Lung (tissue), 12 donors: ENCODE results near the gene PHACTR3. TPM values are rescaled to one million over a fixed set of nuclear protein-coding genes. Genes with fewer than 3 reads are reported as not detected.

Source experiments
- ATAC-seq: fragments of 200-7000 bp; cut with Tn5 transposase; one replicate; pipeline ENCODE4 v1.9.1; 2020; ENCODE audit warnings: moderate number of reproducible peaks; ENCODE audit not compliant: insufficient read depth, low FRiP score
- DNase-seq, 3 donors: peaks; one replicate each; pipeline ENCODE4 v3.0.0-alpha.2; 2013 to 2017
- H3K27ac ChIP-seq, 2 donors: one replicate each; pipeline ENCODE4 v1.5.1; 2013; ENCODE audit warnings: mild to moderate bottlenecking in 2 of 2, moderate library complexity in 2 of 2, control low read depth in 1 of 2, inconsistent platforms in 1 of 2, low read depth in 1 of 2, low read length in 1 of 2
- H3K27me3 ChIP-seq, 3 donors: one replicate each; pipeline ENCODE4 v1.5.1; 2013; ENCODE audit warnings: low read length in 2 of 3; ENCODE audit not compliant: control insufficient read depth in 3 of 3, insufficient read depth in 3 of 3
- H3K36me3 ChIP-seq, 4 donors: one replicate each; pipeline ENCODE4 v1.5.1; 2013; ENCODE audit warnings: low read length in 4 of 4, mild to moderate bottlenecking in 1 of 4, moderate library complexity in 1 of 4; ENCODE audit not compliant: control insufficient read depth in 4 of 4, insufficient read depth in 4 of 4
- H3K4me1 ChIP-seq, 5 donors: one replicate each; pipeline ENCODE4 v1.5.1; 2013; ENCODE audit warnings: low read length in 5 of 5, mild to moderate bottlenecking in 2 of 5, moderate library complexity in 1 of 5; ENCODE audit not compliant: control insufficient read depth in 5 of 5, insufficient read depth in 5 of 5
- H3K4me3 ChIP-seq: one replicate; pipeline ENCODE4 v1.5.1; 2013; ENCODE audit warnings: mild to moderate bottlenecking, control low read depth, moderate library complexity
- H3K9ac ChIP-seq, 2 donors: one replicate each; pipeline ENCODE4 v1.5.1; 2013; ENCODE audit warnings: low read length in 2 of 2, control low read depth in 1 of 2; ENCODE audit not compliant: insufficient read depth in 1 of 2
- H3K9me3 ChIP-seq, 4 donors: one replicate each; pipeline ENCODE4 v1.5.1; 2013; ENCODE audit warnings: low read length in 3 of 4, mild to moderate bottlenecking in 1 of 4, moderate library complexity in 1 of 4; ENCODE audit not compliant: control insufficient read depth in 4 of 4, insufficient read depth in 3 of 4
- WGBS, 2 donors: extraction: QIAGEN DNeasy Blood & Tissue Kit; methylation state at CpG; one replicate each; pipeline ENCODE4 v1.1.7; 2013; 5-methylcytosine and 5-hydroxymethylcytosine counted together
- polyA plus RNA-seq, 2 donors: library from polyadenylated mRNA; stranded (reverse); fragments of 200-250 nt; gene quantifications; one replicate each; pipeline ENCODE4 v1.2.1, GENCODE V29; 2013
- total RNA-seq, 2 donors: library from RNA; depleted of rRNA in 1 of 2; stranded (reverse); fragments of >200 nt in 1 of 2; gene quantifications; one replicate each; pipeline ENCODE4 v1.2.1, GENCODE V29; 2014 to 2021
- TF ChIP-seq, protein P1 (sequence below): IDR thresholded peaks from 2 replicates; pipeline ENCODE4 v1.5.1; 2012; ENCODE audit warnings: mild to moderate bottlenecking; ENCODE audit errors: control extremely low read depth, extremely low read depth
- donor health status: control.
- donor health status: control.
- donor health status: Bipolar disorder and iron deficiency.
- donor health status: healthy.
- donor health status: DM: yes; HTN: yes; CAD: no.

PHACTR3 gene
- total and polyA plus RNA-seq, 4 donors, result 3.8 to 12.0 (median 5.9) TPM

GRCh38 chr20:59776059-59776603 lies 171.8 kb downstream of the PHACTR3 start:
- H3K4me1 ChIP-seq, result no peaks in the 10 kb centered on the region
- H3K36me3 ChIP-seq, result no peaks in the 10 kb centered on the region
- TF ChIP-seq, protein P1, sequence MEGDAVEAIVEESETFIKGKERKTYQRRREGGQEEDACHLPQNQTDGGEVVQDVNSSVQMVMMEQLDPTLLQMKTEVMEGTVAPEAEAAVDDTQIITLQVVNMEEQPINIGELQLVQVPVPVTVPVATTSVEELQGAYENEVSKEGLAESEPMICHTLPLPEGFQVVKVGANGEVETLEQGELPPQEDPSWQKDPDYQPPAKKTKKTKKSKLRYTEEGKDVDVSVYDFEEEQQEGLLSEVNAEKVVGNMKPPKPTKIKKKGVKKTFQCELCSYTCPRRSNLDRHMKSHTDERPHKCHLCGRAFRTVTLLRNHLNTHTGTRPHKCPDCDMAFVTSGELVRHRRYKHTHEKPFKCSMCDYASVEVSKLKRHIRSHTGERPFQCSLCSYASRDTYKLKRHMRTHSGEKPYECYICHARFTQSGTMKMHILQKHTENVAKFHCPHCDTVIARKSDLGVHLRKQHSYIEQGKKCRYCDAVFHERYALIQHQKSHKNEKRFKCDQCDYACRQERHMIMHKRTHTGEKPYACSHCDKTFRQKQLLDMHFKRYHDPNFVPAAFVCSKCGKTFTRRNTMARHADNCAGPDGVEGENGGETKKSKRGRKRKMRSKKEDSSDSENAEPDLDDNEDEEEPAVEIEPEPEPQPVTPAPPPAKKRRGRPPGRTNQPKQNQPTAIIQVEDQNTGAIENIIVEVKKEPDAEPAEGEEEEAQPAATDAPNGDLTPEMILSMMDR, result no peak
- DNase-seq, result no peak
- H3K9ac ChIP-seq, result no peak overlapping the region
- no peak for ATAC-seq
- H3K27ac ChIP-seq, result no peak overlapping the region
- H3K27me3 ChIP-seq, result no peaks in the 10 kb centered on the region
- 52 to 65% methylated on average over 8 of the region's 8 CpGs for WGBS, 2 donors
- H3K4me3 ChIP-seq, result no peak overlapping the region
- no peaks in the 10 kb centered on the region for H3K9me3 ChIP-seq

- DNase-seq (no peak), ATAC-seq (no peak)
- Histone ChIP-seq H3K9ac (no peak overlapping the region), H3K4me3 (no peak overlapping the region), H3K36me3 (no peaks in the 10 kb centered on the region), H3K27ac (no peak overlapping the region), H3K27me3 (no peaks in the 10 kb centered on the region), H3K4me1 (no peaks in the 10 kb centered on the region), H3K9me3 (no peaks in the 10 kb centered on the region)
- WGBS, 2 donors, result 74 to 77% methylated on average over 13 of the region's 13 CpGs
- TF ChIP-seq, protein P1, result no peak
Measured at GRCh38 chr20:59776626-59777330, 172.4 kb downstream of the PHACTR3 start.

DNA sequence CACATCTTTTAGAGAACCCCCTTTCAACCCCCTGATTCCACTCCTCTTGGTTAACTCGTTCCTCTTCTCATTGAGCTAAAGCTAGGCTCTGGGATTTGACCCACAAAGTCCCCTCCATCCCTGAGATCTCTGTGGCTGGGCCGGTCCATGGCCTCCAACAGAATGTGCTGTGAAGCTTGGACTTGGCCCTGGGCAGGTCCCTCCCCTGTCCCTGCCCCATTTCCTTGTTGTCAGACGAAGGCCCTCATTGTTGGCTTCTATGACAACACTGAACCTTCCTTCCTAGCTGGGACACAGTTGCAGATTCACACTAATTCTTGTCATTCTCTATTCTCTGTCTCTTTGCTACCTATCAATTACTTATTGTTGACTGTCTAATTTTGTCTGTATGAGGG lies 173.0 kb downstream of the PHACTR3 start:
- no peak for DNase-seq

More for the DNA sequence above, 173.0 kb downstream of the PHACTR3 start:
- no peak for ATAC-seq
- no peak overlapping the region for H3K27ac ChIP-seq
- H3K9ac ChIP-seq, result no peak overlapping the region
- no peaks in the 10 kb centered on the region for H3K27me3 ChIP-seq
- H3K36me3 ChIP-seq, result no peaks in the 10 kb centered on the region
- no peaks in the 10 kb centered on the region for H3K9me3 ChIP-seq
- no peak overlapping the region for H3K4me3 ChIP-seq
- TF ChIP-seq, protein P1, result no peak
- no peaks in the 10 kb centered on the region for H3K4me1 ChIP-seq
- WGBS, 2 donors, result 61 to 71% methylated on average over 3 of the region's 3 CpGs
